ENCODE data around the gene IFFO2. TPM values are rescaled to one million over a fixed set of nuclear protein-coding genes. Genes with fewer than 3 reads are reported as not detected.

Gene IFFO2
- polyA plus RNA-seq, 1 of the 3 experiments (the other 2 are of a cell fraction) = 10.5 TPM

DNA sequence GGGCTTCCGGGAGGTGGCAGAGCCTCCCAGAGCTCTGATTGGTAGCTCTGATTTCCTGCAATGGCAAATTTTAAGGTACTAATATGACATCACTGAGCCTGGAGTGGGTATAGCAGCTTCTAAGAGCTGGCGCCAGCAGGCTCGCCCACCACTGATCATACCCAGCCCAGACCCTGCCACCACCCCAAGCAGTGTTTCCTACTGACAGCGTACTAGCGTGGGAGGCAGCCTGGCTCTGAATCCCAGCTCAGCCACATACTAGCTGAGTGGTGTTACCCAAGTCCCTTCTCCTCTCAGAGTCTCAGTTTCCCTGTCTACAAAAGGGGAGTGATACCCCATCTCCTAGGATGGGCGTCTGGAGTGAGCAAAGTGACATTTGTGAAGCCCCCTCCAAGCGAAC is 41.1 kb downstream of the IFFO2 start:
- H3K9ac ChIP-seq = no peak overlapping the region
- POLR2A ChIA-PET = no interaction called here
- 83% methylated on average over 7 of the region's 7 CpGs for WGBS (ENCODE audit: low lambda C conversion rate)
- CTCF ChIA-PET = interaction anchor here (0.6 to 11.2 kb wide), 8 partner anchors 8 to 680 kb away, joined by 3 to 149 read pairs (median 8); partner anchors contain the start of genes ALDH4A1 and IFFO2
- peaks cover 0 to 4% of the 10 kb centered on the region in 2 experiments for H3K36me3 ChIP-seq (replicated peaks in 1 of 2; ENCODE audit: control insufficient read depth in 1 of 2, insufficient read depth in 2 of 2, low read length in 1 of 2)
- no peak for DNase-seq
- no peaks in the 10 kb centered on the region for H3K9me2 ChIP-seq
- peaks cover 0 to 5% of the 10 kb centered on the region in 2 experiments; a peak in 1 of 4 replicates for H3K4me1 ChIP-seq (ENCODE audit: control insufficient read depth in 1 of 2, insufficient read depth in 2 of 2, low read depth in 1 of 2, low read length in 1 of 2)
- H3K4me3 ChIP-seq (ENCODE audit: low read depth in 2 of 2, low read length in 1 of 2) = no peak overlapping the region
- H4K20me1 ChIP-seq (ENCODE audit: insufficient read depth) = no peaks in the 10 kb centered on the region
- no peaks in the 10 kb centered on the region for H3F3A ChIP-seq (replicated peaks; ENCODE audit: insufficient read depth)
- H2AFZ ChIP-seq (ENCODE audit: low read depth) = no peak overlapping the region
- no peak overlapping the region for H3K27ac ChIP-seq (ENCODE audit: low read depth in 2 of 2, low read length in 1 of 2)
- no peaks in the 10 kb centered on the region for H3K9me3 ChIP-seq
- TF ChIP-seq GATA2 (CRISPR knock-in tag; IDR thresholded peaks at IDR 0.05) = no peak
- TF ChIP-seq CTCF (IDR thresholded peaks at IDR 0.05) = no peak
- no peak for TF ChIP-seq NRF1 (IDR thresholded peaks at IDR 0.05; ENCODE audit: low read depth, low read length)
- no peak for TF ChIP-seq FOSL2 (IDR thresholded peaks at IDR 0.05; ENCODE audit: borderline replicate concordance, low read depth)
- TF ChIP-seq RAD21 (IDR thresholded peaks at IDR 0.05; ENCODE audit: low read length) = no peak
- no peak for TF ChIP-seq POLR2AphosphoS5 (IDR thresholded peaks at IDR 0.05; ENCODE audit: low read depth, low read length)
- TF ChIP-seq, protein P1, sequence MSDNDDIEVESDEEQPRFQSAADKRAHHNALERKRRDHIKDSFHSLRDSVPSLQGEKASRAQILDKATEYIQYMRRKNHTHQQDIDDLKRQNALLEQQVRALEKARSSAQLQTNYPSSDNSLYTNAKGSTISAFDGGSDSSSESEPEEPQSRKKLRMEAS (IDR thresholded peaks at IDR 0.05; ENCODE audit: low read depth) = no peak
- no peak for TF ChIP-seq NFIC (IDR thresholded peaks at IDR 0.05; ENCODE audit: borderline replicate concordance)
- no peak for TF ChIP-seq RXRA (IDR thresholded peaks at IDR 0.05; ENCODE audit: borderline replicate concordance, low read depth)
- no peak for TF ChIP-seq RCOR1 (IDR thresholded peaks at IDR 0.05; ENCODE audit: low read length)
- no peak for TF ChIP-seq ZBTB33 (IDR thresholded peaks at IDR 0.05; ENCODE audit: borderline replicate concordance, low read depth)
- no peak for TF ChIP-seq MXI1 (IDR thresholded peaks at IDR 0.05; ENCODE audit: low read depth, low read length)
- no peak for TF ChIP-seq FOXJ3 (CRISPR knock-in tag; IDR thresholded peaks at IDR 0.05)
- no peak for TF ChIP-seq USF2 (IDR thresholded peaks at IDR 0.05; ENCODE audit: borderline replicate concordance, low read depth, low read length)
- TF ChIP-seq FOXM1 (IDR thresholded peaks at IDR 0.05; ENCODE audit: low read depth) = no peak
- TF ChIP-seq SIN3A (IDR thresholded peaks at IDR 0.05; ENCODE audit: borderline replicate concordance, low read depth, low read length) = no peak
- no peak for TF ChIP-seq EP300 (IDR thresholded peaks at IDR 0.05; ENCODE audit: borderline replicate concordance in 1 of 2, low read depth in 1 of 2, low read length in 1 of 2)
- no peak for TF ChIP-seq GABPA (IDR thresholded peaks at IDR 0.05; ENCODE audit: low read depth)
- H3K79me2 ChIP-seq (ENCODE audit: insufficient read depth) = no peaks in the 10 kb centered on the region
- H3K27me3 ChIP-seq (ENCODE audit: insufficient read depth) = no peaks in the 10 kb centered on the region
- no peak overlapping the region for H3K4me2 ChIP-seq

Measured in SK-N-SH (cell line).